GM12801 (cell line): Measurements from ENCODE around the gene LGR6.

ENCODE experiments used
- TF ChIP-seq, protein P1 (sequence below): IDR thresholded peaks from one replicate; pipeline ENCODE4 v1.5.1; 2011; ENCODE audit warnings: control low read depth; ENCODE audit not compliant: insufficient read length; ENCODE audit errors: extremely low read depth

The LGR6 gene

DNA sequence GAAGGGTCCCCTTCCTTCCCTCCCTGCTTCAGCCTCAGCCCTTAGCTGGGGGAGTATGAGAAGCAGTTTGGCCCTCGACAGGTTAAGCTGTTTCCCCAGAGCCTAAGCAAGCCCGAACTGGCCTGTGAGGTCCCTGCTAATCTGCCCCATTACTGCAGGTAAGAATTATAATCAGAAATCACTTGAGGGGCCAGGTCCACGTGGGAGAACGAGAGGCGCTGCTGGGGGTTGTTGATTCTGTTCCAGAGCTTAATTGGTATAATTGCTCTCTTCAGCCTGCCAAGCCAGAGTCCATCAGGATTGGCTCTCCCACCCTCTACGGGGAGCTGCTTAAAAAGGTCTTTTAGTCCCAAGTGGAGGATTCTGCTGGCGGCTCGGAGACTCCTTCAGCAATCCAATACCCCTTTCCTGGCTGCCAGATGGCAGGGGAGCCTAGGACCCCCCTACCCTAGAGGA lies 77.3 kb downstream of the LGR6 start:
- TF ChIP-seq, protein P1, sequence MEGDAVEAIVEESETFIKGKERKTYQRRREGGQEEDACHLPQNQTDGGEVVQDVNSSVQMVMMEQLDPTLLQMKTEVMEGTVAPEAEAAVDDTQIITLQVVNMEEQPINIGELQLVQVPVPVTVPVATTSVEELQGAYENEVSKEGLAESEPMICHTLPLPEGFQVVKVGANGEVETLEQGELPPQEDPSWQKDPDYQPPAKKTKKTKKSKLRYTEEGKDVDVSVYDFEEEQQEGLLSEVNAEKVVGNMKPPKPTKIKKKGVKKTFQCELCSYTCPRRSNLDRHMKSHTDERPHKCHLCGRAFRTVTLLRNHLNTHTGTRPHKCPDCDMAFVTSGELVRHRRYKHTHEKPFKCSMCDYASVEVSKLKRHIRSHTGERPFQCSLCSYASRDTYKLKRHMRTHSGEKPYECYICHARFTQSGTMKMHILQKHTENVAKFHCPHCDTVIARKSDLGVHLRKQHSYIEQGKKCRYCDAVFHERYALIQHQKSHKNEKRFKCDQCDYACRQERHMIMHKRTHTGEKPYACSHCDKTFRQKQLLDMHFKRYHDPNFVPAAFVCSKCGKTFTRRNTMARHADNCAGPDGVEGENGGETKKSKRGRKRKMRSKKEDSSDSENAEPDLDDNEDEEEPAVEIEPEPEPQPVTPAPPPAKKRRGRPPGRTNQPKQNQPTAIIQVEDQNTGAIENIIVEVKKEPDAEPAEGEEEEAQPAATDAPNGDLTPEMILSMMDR: no peak

DNA sequence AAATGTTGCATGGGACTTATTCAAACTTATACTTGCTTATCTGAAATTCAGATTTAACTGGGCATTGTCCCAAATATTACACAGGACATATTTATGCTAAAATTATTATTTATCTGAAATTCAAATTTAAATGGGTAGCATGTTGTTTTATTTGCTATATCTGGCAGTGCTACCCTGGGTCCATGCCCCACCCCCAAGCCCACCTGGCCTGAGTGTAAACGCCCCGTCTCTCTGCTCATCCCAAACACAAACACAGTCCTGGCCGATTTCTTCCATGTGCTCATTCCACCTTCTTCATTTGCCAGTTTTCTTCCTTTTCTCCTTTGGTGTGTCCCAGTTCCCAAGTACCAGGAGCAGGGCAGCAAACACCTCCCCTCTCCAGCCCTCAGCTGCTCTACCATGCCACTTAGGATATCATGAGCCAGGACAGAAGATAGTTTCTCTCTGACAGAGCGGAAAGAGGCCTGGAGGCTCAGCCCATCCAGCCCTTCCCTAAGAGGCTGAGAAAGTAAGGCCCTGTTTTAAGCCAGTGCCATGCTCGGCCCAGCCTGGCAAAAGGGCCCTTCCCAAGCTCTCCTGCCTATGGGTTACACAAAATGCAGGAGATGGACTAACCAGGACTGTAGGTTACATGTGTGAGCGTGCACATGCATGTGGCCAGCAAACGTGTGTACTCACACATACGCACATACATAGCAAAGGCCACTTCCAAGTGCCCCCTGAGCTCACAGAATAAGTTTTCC lies 78.7 kb downstream of the LGR6 start:
- TF ChIP-seq, protein P1: no peak

DNA sequence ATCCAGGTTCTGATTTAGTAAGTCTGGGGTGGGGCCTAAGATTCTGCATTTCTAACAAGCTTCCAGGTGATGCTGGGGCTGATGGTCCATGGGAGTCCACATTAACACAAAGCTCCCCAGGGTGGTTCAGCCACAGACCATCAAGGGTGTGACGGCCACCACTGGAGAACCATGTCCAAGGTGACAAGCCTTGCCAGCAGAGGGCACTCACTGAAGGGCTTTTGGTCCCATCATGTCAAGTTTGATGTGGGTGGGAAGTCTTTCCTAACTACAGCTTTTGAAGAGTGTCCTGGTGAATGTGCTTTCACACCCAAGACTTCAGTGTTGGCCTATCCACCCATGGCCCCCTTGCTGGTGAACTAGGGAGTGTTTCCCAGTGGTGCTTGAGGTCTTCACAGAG lies 81.0 kb downstream of the LGR6 start:
- TF ChIP-seq, protein P1: no peak

DNA sequence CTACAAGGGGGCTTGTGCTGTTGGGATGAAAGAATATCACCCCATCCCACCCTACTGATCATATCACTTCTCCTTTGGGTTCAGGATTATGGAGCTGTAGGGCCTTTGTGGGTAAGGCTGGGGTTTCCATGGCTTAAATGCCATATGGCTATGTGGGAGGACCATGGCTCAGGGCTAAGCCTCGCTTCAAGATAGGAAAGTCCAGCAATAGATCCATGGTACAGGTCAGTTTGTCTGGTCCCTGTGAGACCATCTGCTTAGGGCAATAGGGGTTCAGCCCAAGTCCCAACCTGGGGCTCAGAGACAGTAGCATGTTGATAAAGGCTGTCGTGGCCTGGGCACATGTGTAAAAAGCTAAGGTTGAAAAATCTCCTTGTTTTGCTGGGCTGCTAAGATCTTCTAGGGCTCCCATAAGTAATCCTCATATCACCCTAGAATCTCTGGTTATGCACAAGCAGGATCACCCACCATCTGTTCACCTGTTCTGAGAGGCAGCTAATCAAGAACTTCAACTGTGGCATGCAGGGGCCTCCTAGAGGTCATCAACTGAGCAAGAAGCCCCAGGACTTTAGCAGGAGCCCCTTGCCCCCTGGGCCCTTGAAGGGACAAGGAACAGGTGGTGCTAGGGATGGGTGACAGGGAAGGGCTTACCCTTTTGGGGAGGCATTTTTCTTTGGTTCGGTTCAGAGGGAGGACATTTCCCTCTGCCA lies 81.6 kb downstream of the LGR6 start:
- TF ChIP-seq, protein P1: no peak

DNA sequence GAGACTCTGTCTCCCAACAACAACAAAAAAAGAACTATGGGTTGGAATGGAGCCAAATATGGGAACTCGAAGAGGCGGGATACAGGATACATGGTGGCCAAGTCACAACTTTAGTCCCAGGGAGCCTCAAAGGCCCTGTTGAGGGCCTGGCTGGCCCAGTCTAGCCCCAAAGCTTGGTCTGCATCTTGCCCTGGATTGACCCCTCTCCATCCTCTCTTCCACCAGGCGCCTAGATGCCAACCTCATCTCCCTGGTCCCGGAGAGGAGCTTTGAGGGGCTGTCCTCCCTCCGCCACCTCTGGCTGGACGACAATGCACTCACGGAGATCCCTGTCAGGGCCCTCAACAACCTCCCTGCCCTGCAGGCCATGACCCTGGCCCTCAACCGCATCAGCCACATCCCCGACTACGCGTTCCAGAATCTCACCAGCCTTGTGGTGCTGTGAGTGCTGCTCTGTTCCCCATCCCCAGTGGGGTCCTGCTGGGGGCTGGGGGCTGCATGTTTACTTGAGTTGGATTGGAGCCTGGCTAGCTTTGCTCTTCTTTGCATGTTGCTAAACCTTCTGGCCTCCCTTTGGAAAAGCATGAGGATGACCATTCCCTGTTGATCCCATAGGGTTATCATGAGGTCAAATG lies 82.6 kb downstream of the LGR6 start:
- TF ChIP-seq, protein P1: no peak

DNA sequence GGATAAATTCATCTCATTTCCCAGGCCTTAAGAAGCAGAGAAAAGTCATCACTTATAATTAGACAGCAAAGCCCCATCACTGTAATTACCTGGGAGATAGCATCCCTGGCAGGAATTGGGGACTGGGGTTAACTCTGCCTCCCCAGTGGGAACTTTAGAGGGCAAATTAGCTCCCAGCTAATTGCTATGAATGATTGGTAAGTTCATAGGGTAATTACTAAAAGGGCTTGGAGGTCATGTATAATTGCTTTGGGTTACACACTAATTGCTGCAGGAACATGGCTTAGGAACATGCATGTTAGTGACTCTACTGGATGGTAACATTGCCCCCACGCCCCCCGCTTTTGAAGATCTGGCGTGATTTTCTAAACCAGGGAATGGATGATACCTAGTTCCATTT lies 83.3 kb downstream of the LGR6 start:
- TF ChIP-seq, protein P1: no peak

DNA sequence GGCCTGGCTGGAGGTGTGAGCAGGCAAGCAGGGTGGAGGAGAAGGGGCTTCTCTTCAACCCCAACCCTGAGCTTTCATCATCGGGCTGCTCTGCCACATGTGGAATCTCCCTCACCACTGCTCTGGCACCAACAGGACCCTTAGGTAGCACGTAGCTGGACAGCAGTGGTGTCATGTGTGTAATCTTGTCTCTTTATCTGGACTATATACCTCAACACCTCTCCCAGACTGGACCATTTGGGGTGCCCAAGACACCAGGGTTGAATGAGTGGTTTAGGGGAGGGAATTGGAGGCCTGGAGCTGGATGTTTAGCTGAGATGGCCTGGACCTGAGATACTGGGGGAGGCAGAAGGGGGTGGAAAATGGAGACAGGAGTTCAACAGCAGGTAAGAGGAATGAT lies 85.2 kb downstream of the LGR6 start:
- TF ChIP-seq, protein P1: no peak
